Smooth muscle cell (in vitro differentiated cells): ENCODE data around the gene MRPS24. TPM values are rescaled to one million over a fixed set of nuclear protein-coding genes. Genes with fewer than 3 reads are reported as not detected.

Experiments used
- DNase-seq: peaks from one replicate; lab custom pipeline; 2025; ENCODE audit not compliant: unreplicated experiment; lab: John Stamatoyannopoulos, UW
- H2AFZ ChIP-seq: fragments of 200-600 bp; sonication (generic); 2 replicates; pipeline ENCODE4 v1.6.0; 2016; ENCODE audit warnings: antibody characterized with exemption, low read depth, mild to moderate bottlenecking
- H3F3A ChIP-seq: fragments of 200-600 bp; sonication (generic); 2 replicates; pipeline ENCODE4 v1.6.0; 2017; ENCODE audit warnings: antibody characterized with exemption, low read depth
- H3K27ac ChIP-seq: fragments of 200-600 bp; sonication (generic); 2 replicates; pipeline ENCODE4 v1.5.1; 2016; ENCODE audit warnings: low read depth, mild to moderate bottlenecking
- H3K27me3 ChIP-seq: fragments of 200-600 bp; sonication (generic); 2 replicates; pipeline ENCODE4 v1.6.1; 2016; ENCODE audit warnings: low read depth, mild to moderate bottlenecking
- H3K36me3 ChIP-seq: fragments of 200-600 bp; sonication (generic); 2 replicates; pipeline ENCODE4 v1.5.1; 2016; ENCODE audit warnings: low read depth
- H3K4me1 ChIP-seq: fragments of 200-600 bp; sonication (generic); 2 replicates; pipeline ENCODE4 v1.5.1; 2016; ENCODE audit warnings: low read depth
- H3K4me2 ChIP-seq: fragments of 200-600 bp; sonication (generic); 2 replicates; pipeline ENCODE4 v1.6.0; 2016; ENCODE audit warnings: mild to moderate bottlenecking
- H3K4me3 ChIP-seq: fragments of 200-600 bp; sonication (generic); 2 replicates; pipeline ENCODE4 v1.5.1; 2016; ENCODE audit warnings: mild to moderate bottlenecking
- H3K79me2 ChIP-seq: fragments of 200-600 bp; sonication (generic); 2 replicates; pipeline ENCODE4 v1.6.0; 2016; ENCODE audit warnings: low read depth, mild to moderate bottlenecking
- H3K9ac ChIP-seq: fragments of 200-600 bp; sonication (generic); 2 replicates; pipeline ENCODE4 v1.6.0; 2016; ENCODE audit warnings: low read depth
- H3K9me3 ChIP-seq: fragments of 200-600 bp; sonication (generic); replicated peaks from 2 replicates; pipeline ENCODE4 v1.5.1; 2016; ENCODE audit warnings: low read depth
- H4K20me1 ChIP-seq: fragments of 200-600 bp; sonication (generic); 2 replicates; pipeline ENCODE4 v1.6.0; 2016; ENCODE audit warnings: low read depth
- WGBS: methylation state at CpG from one replicate; pipeline ENCODE4 v1.1.7; 2016; ENCODE audit warnings: low lambda C conversion rate; 5-methylcytosine and 5-hydroxymethylcytosine counted together
- polyA plus RNA-seq: library from polyadenylated mRNA; unstranded; fragments of >200 nt; fragmentation: Nextera tagmentation; extraction: Ambion mirVana; gene quantifications from 2 replicates; pipeline ENCODE4 v1.2.1, GENCODE V29; 2016
- total RNA-seq: library from RNA; depleted of rRNA; stranded (reverse); fragments of >200 nt; gene quantifications from 2 replicates; pipeline ENCODE4 v1.2.3, GENCODE V29; 2014
- TF ChIP-seq, protein P1 (sequence below): fragments of 200-600 bp; sonication (generic); IDR thresholded peaks from 2 replicates; pipeline ENCODE4 v1.5.1; 2017; ENCODE audit warnings: borderline replicate concordance, mild to moderate bottlenecking, antibody characterized with exemption; ENCODE audit not compliant: insufficient read depth, poor library complexity, severe bottlenecking

Gene MRPS24
- total and polyA plus RNA-seq, 2 experiments from 2014 or later: 84.1 to 183 TPM

DNA sequence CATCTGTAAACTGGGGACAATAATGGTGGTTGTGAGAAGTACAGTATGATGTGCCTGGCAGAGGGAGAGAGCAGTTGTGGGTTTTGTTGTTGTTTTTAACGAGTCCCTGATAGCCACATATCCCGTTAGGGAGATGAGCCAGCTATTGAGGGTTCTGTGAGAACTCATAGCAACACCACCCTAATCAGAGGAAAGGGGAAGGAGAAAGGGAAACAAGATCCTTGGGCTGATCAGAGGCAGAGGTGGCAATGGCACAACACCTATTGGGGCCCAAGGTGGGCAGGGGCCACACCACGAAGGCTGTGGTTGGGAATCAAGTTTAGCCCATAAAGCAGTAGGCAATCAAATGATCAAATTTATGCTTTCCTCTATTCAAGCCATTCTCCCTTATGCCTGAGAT lies 1.7 kb upstream of the MRPS24 start:
- WGBS: 90% methylated on average over 3 of the region's 3 CpGs
- no peak overlapping the region for H3K4me2 ChIP-seq

DNA sequence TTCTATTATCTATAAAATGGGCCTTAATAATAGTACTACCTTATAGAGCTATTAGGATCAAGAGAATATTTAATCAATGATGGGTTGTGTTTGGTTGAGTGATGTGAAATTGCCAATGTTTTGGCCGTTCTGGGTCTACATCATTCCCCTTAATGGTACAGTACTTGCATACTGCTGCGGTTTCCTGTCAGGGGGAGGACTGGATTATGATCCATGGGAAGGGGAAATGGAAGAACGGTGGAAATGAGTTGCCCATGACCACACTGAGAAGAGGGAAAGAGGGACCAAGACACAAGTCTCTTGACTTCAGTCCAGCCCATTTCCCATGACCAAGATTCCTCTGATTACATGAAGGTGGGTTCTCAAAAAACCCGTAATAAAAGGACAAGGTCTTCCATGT lies 999 bp upstream of the MRPS24 start:
- peak overlapping the region; percentile 98 for H3K9ac ChIP-seq
- H3K36me3 ChIP-seq: no peaks in the 10 kb centered on the region
- TF ChIP-seq, protein P1, sequence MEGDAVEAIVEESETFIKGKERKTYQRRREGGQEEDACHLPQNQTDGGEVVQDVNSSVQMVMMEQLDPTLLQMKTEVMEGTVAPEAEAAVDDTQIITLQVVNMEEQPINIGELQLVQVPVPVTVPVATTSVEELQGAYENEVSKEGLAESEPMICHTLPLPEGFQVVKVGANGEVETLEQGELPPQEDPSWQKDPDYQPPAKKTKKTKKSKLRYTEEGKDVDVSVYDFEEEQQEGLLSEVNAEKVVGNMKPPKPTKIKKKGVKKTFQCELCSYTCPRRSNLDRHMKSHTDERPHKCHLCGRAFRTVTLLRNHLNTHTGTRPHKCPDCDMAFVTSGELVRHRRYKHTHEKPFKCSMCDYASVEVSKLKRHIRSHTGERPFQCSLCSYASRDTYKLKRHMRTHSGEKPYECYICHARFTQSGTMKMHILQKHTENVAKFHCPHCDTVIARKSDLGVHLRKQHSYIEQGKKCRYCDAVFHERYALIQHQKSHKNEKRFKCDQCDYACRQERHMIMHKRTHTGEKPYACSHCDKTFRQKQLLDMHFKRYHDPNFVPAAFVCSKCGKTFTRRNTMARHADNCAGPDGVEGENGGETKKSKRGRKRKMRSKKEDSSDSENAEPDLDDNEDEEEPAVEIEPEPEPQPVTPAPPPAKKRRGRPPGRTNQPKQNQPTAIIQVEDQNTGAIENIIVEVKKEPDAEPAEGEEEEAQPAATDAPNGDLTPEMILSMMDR: no peak
- H3K27ac ChIP-seq: peak overlapping the region; percentile 99
- no peaks in the 10 kb centered on the region for H4K20me1 ChIP-seq
- 84% methylated on average over 4 of the region's 4 CpGs for WGBS
- H3K9me3 ChIP-seq: no peaks in the 10 kb centered on the region
- no peak overlapping the region for H2AFZ ChIP-seq
- H3K79me2 ChIP-seq: peaks cover 3% of the 10 kb centered on the region
- peak overlapping the region; percentile 88 for H3K4me3 ChIP-seq
- H3F3A ChIP-seq: no peaks in the 10 kb centered on the region
- peak overlapping the region; percentile 89 for H3K4me2 ChIP-seq
- peaks cover 13% of the 10 kb centered on the region for H3K4me1 ChIP-seq
- no peak for DNase-seq
- no peaks in the 10 kb centered on the region for H3K27me3 ChIP-seq

More for the DNA sequence above, 1.7 kb upstream of the MRPS24 start:
- H3K4me1 ChIP-seq: peaks cover 13% of the 10 kb centered on the region
- H3K36me3 ChIP-seq: no peaks in the 10 kb centered on the region
- no peaks in the 10 kb centered on the region for H4K20me1 ChIP-seq
- no peak overlapping the region for H3K9ac ChIP-seq
- DNase-seq: no peak
- H3K79me2 ChIP-seq: peaks cover 3% of the 10 kb centered on the region
- TF ChIP-seq, protein P1: no peak
- no peaks in the 10 kb centered on the region for H3K9me3 ChIP-seq
- H3K27me3 ChIP-seq: no peaks in the 10 kb centered on the region
- no peaks in the 10 kb centered on the region for H3F3A ChIP-seq
- H3K4me3 ChIP-seq: no peak overlapping the region
- H2AFZ ChIP-seq: no peak overlapping the region
- peak overlapping the region; percentile 99 for H3K27ac ChIP-seq

DNA sequence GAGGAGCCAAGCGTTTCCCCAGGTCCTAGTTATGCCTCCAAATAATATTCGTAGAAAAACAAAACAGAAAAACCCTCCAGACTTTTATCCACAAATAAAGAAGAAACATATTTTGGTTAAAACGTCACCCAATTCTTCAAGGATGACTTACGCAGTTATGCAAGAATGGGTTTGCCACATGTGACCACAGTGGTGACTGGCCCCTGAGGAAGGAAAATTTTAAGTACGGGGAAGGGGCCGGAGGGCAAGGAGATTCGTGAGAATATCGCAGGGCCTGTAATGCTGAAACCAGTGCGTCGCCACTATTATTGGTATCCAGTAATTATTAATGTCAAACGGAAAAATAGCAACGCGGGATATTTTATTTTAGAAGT lies 537 bp upstream of the MRPS24 start:
- Histone ChIP-seq H2AFZ (no peak overlapping the region), H3K4me2 (peak overlapping the region; percentile 89), H4K20me1 (no peaks in the 10 kb centered on the region), H3K27me3 (no peaks in the 10 kb centered on the region), H3K79me2 (peaks cover 3% of the 10 kb centered on the region), H3K9me3 (no peaks in the 10 kb centered on the region), H3K36me3 (no peaks in the 10 kb centered on the region), H3K4me1 (peaks cover 13% of the 10 kb centered on the region), H3K9ac (peak overlapping the region; percentile 98), H3K27ac (peak overlapping the region; percentile 99), H3F3A (no peaks in the 10 kb centered on the region), H3K4me3 (peak overlapping the region; percentile 88)
- 31% methylated on average over 13 of the region's 13 CpGs for WGBS
- TF ChIP-seq, protein P1: no peak
- DNase-seq: no peak

DNA sequence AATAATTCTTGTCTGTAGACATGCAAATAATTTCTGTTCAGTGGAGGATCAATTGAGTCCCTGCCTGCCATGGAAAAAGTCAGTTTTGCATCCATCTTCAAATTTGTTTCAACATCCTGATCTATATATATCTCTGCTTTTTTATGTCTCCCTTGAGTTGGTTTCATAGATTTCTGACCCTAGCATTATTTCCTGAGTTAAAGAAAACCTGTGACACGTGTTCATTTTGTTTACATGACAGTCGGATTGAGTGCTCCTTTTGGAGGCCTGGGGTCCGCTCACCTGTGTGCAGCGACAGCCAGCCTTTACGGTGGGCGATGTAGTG lies 674 bp downstream of the MRPS24 start:
- Histone ChIP-seq H3K4me2 (peak overlapping the region; percentile 89), H3K9me3 (no peaks in the 10 kb centered on the region), H3K36me3 (no peaks in the 10 kb centered on the region), H3K27ac (no peak overlapping the region), H3F3A (no peaks in the 10 kb centered on the region), H3K79me2 (peaks cover 3% of the 10 kb centered on the region), H2AFZ (peak overlapping the region; percentile 80), H3K4me3 (peak overlapping the region; percentile 88), H4K20me1 (no peaks in the 10 kb centered on the region), H3K9ac (peak overlapping the region; percentile 98), H3K27me3 (no peaks in the 10 kb centered on the region), H3K4me1 (peaks cover 13% of the 10 kb centered on the region)
- WGBS: 2% methylated on average over 6 of the region's 6 CpGs
- TF ChIP-seq, protein P1: no peak
- DNase-seq: no peak
